Measurements from ENCODE around the gene MZB1. TPM values are rescaled to one million over a fixed set of nuclear protein-coding genes. Genes with fewer than 3 reads are reported as not detected.

MZB1 gene
- total RNA-seq, 1 experiment from 2014 or later = 1.1 TPM

DNA sequence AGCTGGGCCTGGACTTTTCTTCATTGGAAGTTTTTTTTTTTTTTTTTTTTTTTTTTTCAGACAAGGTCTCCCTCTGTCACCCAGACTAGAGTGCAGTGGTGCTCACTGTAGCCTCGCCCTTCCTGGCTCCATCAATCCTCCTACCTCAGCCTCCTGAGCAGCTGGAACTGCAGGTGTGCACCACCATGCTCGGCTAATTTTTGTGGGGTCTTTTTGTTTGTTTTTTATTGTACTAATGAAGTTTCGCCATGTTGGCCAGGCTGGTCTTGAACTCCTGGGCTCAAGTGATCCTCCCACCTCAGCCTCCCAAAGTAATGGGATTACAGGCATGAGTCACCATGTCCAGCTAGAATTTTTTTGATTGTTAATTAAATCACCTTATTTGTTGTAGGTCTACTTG lies 46.0 kb upstream of the MZB1 start:
- Mint-ChIP-seq H3K27me3 (ENCODE audit: low read depth) (no peaks in the 10 kb centered on the region), H3K4me3 (no peak overlapping the region), H3K36me3 (peaks cover 6% of the 10 kb centered on the region; the same call in 1 of the 2 replicates), H3K4me1 (peaks cover 25% of the 10 kb centered on the region), H3K9me3 (no peaks in the 10 kb centered on the region), H3K27ac (no peak overlapping the region)
- TF ChIP-seq PRRX2 (CRISPR knock-in tag; IDR thresholded peaks at IDR 0.05) (no peak), GABPB1 (CRISPR knock-in tag; IDR thresholded peaks at IDR 0.05) (no peak), OVOL2 (CRISPR knock-in tag; IDR thresholded peaks at IDR 0.05; ENCODE audit: borderline replicate concordance) (no peak), RELA (CRISPR knock-in tag; IDR thresholded peaks at IDR 0.05; ENCODE audit: borderline replicate concordance) (no peak), FOXJ3 (CRISPR knock-in tag; IDR thresholded peaks at IDR 0.05; ENCODE audit: borderline replicate concordance) (no peak), ZNF138 (CRISPR knock-in tag; conservative IDR thresholded peaks at IDR 0.05) (no peak)
- TF ChIP-seq, protein P1, sequence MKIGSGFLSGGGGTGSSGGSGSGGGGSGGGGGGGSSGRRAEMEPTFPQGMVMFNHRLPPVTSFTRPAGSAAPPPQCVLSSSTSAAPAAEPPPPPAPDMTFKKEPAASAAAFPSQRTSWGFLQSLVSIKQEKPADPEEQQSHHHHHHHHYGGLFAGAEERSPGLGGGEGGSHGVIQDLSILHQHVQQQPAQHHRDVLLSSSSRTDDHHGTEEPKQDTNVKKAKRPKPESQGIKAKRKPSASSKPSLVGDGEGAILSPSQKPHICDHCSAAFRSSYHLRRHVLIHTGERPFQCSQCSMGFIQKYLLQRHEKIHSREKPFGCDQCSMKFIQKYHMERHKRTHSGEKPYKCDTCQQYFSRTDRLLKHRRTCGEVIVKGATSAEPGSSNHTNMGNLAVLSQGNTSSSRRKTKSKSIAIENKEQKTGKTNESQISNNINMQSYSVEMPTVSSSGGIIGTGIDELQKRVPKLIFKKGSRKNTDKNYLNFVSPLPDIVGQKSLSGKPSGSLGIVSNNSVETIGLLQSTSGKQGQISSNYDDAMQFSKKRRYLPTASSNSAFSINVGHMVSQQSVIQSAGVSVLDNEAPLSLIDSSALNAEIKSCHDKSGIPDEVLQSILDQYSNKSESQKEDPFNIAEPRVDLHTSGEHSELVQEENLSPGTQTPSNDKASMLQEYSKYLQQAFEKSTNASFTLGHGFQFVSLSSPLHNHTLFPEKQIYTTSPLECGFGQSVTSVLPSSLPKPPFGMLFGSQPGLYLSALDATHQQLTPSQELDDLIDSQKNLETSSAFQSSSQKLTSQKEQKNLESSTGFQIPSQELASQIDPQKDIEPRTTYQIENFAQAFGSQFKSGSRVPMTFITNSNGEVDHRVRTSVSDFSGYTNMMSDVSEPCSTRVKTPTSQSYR (CRISPR knock-in tag; IDR thresholded peaks at IDR 0.05) = no peak
- TF ChIP-seq, protein P2, sequence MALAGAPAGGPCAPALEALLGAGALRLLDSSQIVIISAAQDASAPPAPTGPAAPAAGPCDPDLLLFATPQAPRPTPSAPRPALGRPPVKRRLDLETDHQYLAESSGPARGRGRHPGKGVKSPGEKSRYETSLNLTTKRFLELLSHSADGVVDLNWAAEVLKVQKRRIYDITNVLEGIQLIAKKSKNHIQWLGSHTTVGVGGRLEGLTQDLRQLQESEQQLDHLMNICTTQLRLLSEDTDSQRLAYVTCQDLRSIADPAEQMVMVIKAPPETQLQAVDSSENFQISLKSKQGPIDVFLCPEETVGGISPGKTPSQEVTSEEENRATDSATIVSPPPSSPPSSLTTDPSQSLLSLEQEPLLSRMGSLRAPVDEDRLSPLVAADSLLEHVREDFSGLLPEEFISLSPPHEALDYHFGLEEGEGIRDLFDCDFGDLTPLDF (CRISPR knock-in tag; IDR thresholded peaks at IDR 0.05) = no peak
- TF ChIP-seq, protein P3, sequence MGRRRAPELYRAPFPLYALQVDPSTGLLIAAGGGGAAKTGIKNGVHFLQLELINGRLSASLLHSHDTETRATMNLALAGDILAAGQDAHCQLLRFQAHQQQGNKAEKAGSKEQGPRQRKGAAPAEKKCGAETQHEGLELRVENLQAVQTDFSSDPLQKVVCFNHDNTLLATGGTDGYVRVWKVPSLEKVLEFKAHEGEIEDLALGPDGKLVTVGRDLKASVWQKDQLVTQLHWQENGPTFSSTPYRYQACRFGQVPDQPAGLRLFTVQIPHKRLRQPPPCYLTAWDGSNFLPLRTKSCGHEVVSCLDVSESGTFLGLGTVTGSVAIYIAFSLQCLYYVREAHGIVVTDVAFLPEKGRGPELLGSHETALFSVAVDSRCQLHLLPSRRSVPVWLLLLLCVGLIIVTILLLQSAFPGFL (CRISPR knock-in tag; IDR thresholded peaks at IDR 0.05; ENCODE audit: borderline replicate concordance) = no peak
- CTCF ChIA-PET = no interaction called here
- POLR2A ChIA-PET = no interaction called here
- ATAC-seq (no peak), DNase-seq (ENCODE audit: low spot score) (no peak)

DNA sequence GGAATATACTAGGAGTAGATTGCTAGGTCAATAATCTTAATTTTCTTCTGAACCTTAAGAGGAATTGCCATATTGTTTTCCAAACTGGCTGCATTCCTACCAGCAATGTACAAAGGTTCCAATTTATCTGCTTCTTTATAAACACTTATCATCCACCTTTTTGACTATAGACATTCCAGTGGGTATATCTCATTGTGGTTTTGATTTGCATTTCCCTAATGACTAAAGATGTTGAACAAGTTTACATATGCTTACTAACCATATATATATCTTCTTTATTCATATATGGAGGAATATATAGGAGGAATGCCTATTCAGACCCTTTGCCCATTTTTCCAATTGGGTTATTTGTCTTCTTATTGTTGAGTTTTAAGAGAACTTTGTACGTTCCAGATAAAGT lies 42.0 kb upstream of the MZB1 start:
- H3K36me3 Mint-ChIP-seq = peaks cover 16% of the 10 kb centered on the region
- DNase-seq (ENCODE audit: low spot score) = no peak

More for the DNA sequence above, 42.0 kb upstream of the MZB1 start:
- Mint-ChIP-seq H3K9me3 (no peaks in the 10 kb centered on the region), H3K27me3 (ENCODE audit: low read depth) (no peaks in the 10 kb centered on the region), H3K4me3 (no peak overlapping the region), H3K27ac (no peak overlapping the region), H3K4me1 (no peaks in the 10 kb centered on the region)
- TF ChIP-seq ELF4 (CRISPR knock-in tag; IDR thresholded peaks at IDR 0.05; ENCODE audit: low read depth) = no peak
- TF ChIP-seq NR2C2 (CRISPR knock-in tag; IDR thresholded peaks at IDR 0.05) = no peak
- no peak for TF ChIP-seq ETV6 (CRISPR knock-in tag; IDR thresholded peaks at IDR 0.05)
- no peak for TF ChIP-seq FOXJ3 (CRISPR knock-in tag; IDR thresholded peaks at IDR 0.05; ENCODE audit: borderline replicate concordance)
- no peak for TF ChIP-seq TP53 (CRISPR knock-in tag; IDR thresholded peaks at IDR 0.05)
- TF ChIP-seq, protein P4, sequence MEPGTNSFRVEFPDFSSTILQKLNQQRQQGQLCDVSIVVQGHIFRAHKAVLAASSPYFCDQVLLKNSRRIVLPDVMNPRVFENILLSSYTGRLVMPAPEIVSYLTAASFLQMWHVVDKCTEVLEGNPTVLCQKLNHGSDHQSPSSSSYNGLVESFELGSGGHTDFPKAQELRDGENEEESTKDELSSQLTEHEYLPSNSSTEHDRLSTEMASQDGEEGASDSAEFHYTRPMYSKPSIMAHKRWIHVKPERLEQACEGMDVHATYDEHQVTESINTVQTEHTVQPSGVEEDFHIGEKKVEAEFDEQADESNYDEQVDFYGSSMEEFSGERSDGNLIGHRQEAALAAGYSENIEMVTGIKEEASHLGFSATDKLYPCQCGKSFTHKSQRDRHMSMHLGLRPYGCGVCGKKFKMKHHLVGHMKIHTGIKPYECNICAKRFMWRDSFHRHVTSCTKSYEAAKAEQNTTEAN (CRISPR knock-in tag; IDR thresholded peaks at IDR 0.05) = no peak
- no peak for TF ChIP-seq SMAD3 (CRISPR knock-in tag; IDR thresholded peaks at IDR 0.05; ENCODE audit: borderline replicate concordance)
- TF ChIP-seq JAZF1 (CRISPR knock-in tag; IDR thresholded peaks at IDR 0.05) = no peak
- TF ChIP-seq ZNF219 (CRISPR knock-in tag; IDR thresholded peaks at IDR 0.05; ENCODE audit: borderline replicate concordance) = no peak
- TF ChIP-seq, protein P5, sequence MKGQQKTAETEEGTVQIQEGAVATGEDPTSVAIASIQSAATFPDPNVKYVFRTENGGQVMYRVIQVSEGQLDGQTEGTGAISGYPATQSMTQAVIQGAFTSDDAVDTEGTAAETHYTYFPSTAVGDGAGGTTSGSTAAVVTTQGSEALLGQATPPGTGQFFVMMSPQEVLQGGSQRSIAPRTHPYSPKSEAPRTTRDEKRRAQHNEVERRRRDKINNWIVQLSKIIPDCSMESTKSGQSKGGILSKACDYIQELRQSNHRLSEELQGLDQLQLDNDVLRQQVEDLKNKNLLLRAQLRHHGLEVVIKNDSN (CRISPR knock-in tag; IDR thresholded peaks at IDR 0.05) = no peak
- TF ChIP-seq, protein P6, sequence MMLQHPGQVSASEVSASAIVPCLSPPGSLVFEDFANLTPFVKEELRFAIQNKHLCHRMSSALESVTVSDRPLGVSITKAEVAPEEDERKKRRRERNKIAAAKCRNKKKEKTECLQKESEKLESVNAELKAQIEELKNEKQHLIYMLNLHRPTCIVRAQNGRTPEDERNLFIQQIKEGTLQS (CRISPR knock-in tag; conservative IDR thresholded peaks at IDR 0.05) = no peak
- TF ChIP-seq FOXK1 (CRISPR knock-in tag; IDR thresholded peaks at IDR 0.05) = no peak
- no peak for TF ChIP-seq NFYB (CRISPR knock-in tag; conservative IDR thresholded peaks at IDR 0.05; ENCODE audit: low read depth)
- TF ChIP-seq, protein P7, sequence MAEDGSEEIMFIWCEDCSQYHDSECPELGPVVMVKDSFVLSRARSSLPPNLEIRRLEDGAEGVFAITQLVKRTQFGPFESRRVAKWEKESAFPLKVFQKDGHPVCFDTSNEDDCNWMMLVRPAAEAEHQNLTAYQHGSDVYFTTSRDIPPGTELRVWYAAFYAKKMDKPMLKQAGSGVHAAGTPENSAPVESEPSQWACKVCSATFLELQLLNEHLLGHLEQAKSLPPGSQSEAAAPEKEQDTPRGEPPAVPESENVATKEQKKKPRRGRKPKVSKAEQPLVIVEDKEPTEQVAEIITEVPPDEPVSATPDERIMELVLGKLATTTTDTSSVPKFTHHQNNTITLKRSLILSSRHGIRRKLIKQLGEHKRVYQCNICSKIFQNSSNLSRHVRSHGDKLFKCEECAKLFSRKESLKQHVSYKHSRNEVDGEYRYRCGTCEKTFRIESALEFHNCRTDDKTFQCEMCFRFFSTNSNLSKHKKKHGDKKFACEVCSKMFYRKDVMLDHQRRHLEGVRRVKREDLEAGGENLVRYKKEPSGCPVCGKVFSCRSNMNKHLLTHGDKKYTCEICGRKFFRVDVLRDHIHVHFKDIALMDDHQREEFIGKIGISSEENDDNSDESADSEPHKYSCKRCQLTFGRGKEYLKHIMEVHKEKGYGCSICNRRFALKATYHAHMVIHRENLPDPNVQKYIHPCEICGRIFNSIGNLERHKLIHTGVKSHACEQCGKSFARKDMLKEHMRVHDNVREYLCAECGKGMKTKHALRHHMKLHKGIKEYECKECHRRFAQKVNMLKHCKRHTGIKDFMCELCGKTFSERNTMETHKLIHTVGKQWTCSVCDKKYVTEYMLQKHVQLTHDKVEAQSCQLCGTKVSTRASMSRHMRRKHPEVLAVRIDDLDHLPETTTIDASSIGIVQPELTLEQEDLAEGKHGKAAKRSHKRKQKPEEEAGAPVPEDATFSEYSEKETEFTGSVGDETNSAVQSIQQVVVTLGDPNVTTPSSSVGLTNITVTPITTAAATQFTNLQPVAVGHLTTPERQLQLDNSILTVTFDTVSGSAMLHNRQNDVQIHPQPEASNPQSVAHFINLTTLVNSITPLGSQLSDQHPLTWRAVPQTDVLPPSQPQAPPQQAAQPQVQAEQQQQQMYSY (CRISPR knock-in tag; IDR thresholded peaks at IDR 0.05) = no peak
- TF ChIP-seq ZBTB21 (CRISPR knock-in tag; IDR thresholded peaks at IDR 0.05; ENCODE audit: borderline replicate concordance) = no peak
- ChIA-PET CTCF (interaction anchor here (2.4 kb wide), 1 partner anchor 9 kb away, joined by 8 read pairs; no protein-coding TSS in a partner anchor), POLR2A (no interaction called here)
- no peak for ATAC-seq

All from WTC11 (cell line).